PC-9 (cell line): ENCODE measurements around the gene PDE4C. TPM values are rescaled to one million over a fixed set of nuclear protein-coding genes. Genes with fewer than 3 reads are reported as not detected.

Experiments
- BruUV-seq: library from RNA; stranded (reverse); fragments of 400-500 nt; replicated peaks from 2 replicates; lab custom pipeline; 2021; lab: Mats Ljungman, UMichigan
- CTCF ChIA-PET: fragments of 300-600 bp; sonication (Branson Sonifier 250); formaldehyde crosslinking; loops from one replicate; lab custom pipeline; 2022; ENCODE audit warnings: antibody characterized with exemption; lab: Charles Lee
- POLR2A ChIA-PET: fragments of 300-600 bp; sonication (Branson Sonifier 250); formaldehyde crosslinking; loops from one replicate; lab custom pipeline; 2022; ENCODE audit warnings: antibody characterized with exemption; ENCODE audit not compliant: unreplicated experiment; lab: Charles Lee
- DNase-seq, 2 experiments: peaks; one replicate each; pipeline versions ENCODE4 v3.0.0 to v3.0.0-alpha.2; 2015 to 2022; ENCODE audit warnings: mixed read lengths in 1 of 2
- H2AFZ ChIP-seq: fragments of 200-600 bp; sonication (generic); 2 replicates; pipeline ENCODE4 v1.8.1; 2017; ENCODE audit warnings: antibody characterized with exemption
- H3F3A ChIP-seq: fragments of 200-600 bp; sonication (generic); 2 replicates; pipeline ENCODE4 v1.8.1; 2017; ENCODE audit warnings: antibody characterized with exemption, mild to moderate bottlenecking, low read depth; ENCODE audit not compliant: insufficient read depth
- H3K27ac ChIP-seq: fragments of 200-600 bp; sonication (generic); 2 replicates; pipeline ENCODE4 v1.6.1; 2016; ENCODE audit warnings: mixed run types
- H3K27me3 ChIP-seq: fragments of 200-600 bp; sonication (generic); 2 replicates; pipeline ENCODE4 v1.6.1; 2016; ENCODE audit warnings: low read depth, mixed run types; ENCODE audit not compliant: insufficient read depth
- H3K36me3 ChIP-seq: fragments of 200-600 bp; sonication (generic); 2 replicates; pipeline ENCODE4 v1.6.1; 2016; ENCODE audit warnings: low read depth, mixed run types
- H3K4me1 ChIP-seq: fragments of 200-600 bp; sonication (generic); replicated peaks from 2 replicates; pipeline ENCODE4 v1.6.1; 2016; ENCODE audit warnings: mixed run types; ENCODE audit not compliant: insufficient read depth
- H3K4me2 ChIP-seq: fragments of 200-600 bp; sonication (generic); 2 replicates; pipeline ENCODE4 v1.6.1; 2017; ENCODE audit warnings: mixed run types
- H3K4me3 ChIP-seq: fragments of 200-600 bp; sonication (generic); 2 replicates; pipeline ENCODE4 v1.6.1; 2016; ENCODE audit warnings: mixed run types
- H3K79me2 ChIP-seq: fragments of 200-600 bp; sonication (generic); 2 replicates; pipeline ENCODE4 v1.6.1; 2017; ENCODE audit warnings: low read depth, mixed run types
- H3K9me2 ChIP-seq: fragments of 200-600 bp; sonication (generic); 2 replicates; pipeline ENCODE4 v1.8.1; 2017; ENCODE audit warnings: mild to moderate bottlenecking; ENCODE audit not compliant: insufficient read depth
- H3K9me3 ChIP-seq: fragments of 200-600 bp; sonication (generic); 2 replicates; pipeline ENCODE4 v1.8.1; 2016; ENCODE audit warnings: low read depth; ENCODE audit not compliant: insufficient read depth
- H4K20me1 ChIP-seq: fragments of 200-600 bp; sonication (generic); 2 replicates; pipeline ENCODE4 v1.8.1; 2017; ENCODE audit not compliant: insufficient read depth
- EZH2 ChIP-seq: fragments of 200-600 bp; sonication (generic); IDR thresholded peaks from 2 replicates; pipeline ENCODE4 v1.8.0; 2017; ENCODE audit warnings: antibody characterized with exemption, low read depth
- intact Hi-C: fragments of 100-400 bp; cut with micrococcal nuclease; formaldehyde crosslinking; loops from one replicate; pipeline ENCODE4 v1.10.0; 2022; ENCODE audit not compliant: unreplicated experiment
- total RNA-seq: library from RNA; stranded (reverse); gene quantifications from 2 replicates; pipeline ENCODE4 v1.2.3, GENCODE V29; 2021
- TF ChIP-seq, protein P1 (sequence below): fragments of 200-600 bp; sonication (generic); conservative IDR thresholded peaks from 2 replicates; pipeline ENCODE4 v1.6.1; 2017; ENCODE audit warnings: mixed run types, antibody characterized with exemption, mild to moderate bottlenecking, moderate library complexity

PDE4C gene
- total RNA-seq, 1 experiment from 2014 or later = 2.2 TPM

GRCh38 chr19:18202778-18203407 is 23.3 kb downstream of the PDE4C start:
- H3K4me1 ChIP-seq = peaks cover 13% of the 10 kb centered on the region
- H3K27ac ChIP-seq = no peak overlapping the region
- no peaks in the 10 kb centered on the region for H3K9me2 ChIP-seq
- DNase-seq = peak in 1 of 2 experiments; percentile 11
- H3K27me3 ChIP-seq = no peaks in the 10 kb centered on the region
- peak overlapping the region; percentile 94 for H3K4me2 ChIP-seq
- BruUV-seq = no TSS peak
- no peaks in the 10 kb centered on the region for H4K20me1 ChIP-seq
- H3K79me2 ChIP-seq = no peaks in the 10 kb centered on the region
- CTCF ChIA-PET = no interaction called here
- H3K4me3 ChIP-seq = peak overlapping the region; percentile 66
- no peaks in the 10 kb centered on the region for H3K9me3 ChIP-seq
- intact Hi-C loops = no loop called here
- H2AFZ ChIP-seq = peak overlapping the region; percentile 74; the same call in 1 of the 2 replicates
- H3F3A ChIP-seq = peaks cover 8% of the 10 kb centered on the region; the same call in 1 of the 2 replicates
- POLR2A ChIA-PET = no interaction called here
- no peaks in the 10 kb centered on the region for H3K36me3 ChIP-seq
- no peak for TF ChIP-seq EZH2
- TF ChIP-seq, protein P1, sequence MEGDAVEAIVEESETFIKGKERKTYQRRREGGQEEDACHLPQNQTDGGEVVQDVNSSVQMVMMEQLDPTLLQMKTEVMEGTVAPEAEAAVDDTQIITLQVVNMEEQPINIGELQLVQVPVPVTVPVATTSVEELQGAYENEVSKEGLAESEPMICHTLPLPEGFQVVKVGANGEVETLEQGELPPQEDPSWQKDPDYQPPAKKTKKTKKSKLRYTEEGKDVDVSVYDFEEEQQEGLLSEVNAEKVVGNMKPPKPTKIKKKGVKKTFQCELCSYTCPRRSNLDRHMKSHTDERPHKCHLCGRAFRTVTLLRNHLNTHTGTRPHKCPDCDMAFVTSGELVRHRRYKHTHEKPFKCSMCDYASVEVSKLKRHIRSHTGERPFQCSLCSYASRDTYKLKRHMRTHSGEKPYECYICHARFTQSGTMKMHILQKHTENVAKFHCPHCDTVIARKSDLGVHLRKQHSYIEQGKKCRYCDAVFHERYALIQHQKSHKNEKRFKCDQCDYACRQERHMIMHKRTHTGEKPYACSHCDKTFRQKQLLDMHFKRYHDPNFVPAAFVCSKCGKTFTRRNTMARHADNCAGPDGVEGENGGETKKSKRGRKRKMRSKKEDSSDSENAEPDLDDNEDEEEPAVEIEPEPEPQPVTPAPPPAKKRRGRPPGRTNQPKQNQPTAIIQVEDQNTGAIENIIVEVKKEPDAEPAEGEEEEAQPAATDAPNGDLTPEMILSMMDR = peak; percentile 56; the same call in 1 of the 2 replicates

DNA sequence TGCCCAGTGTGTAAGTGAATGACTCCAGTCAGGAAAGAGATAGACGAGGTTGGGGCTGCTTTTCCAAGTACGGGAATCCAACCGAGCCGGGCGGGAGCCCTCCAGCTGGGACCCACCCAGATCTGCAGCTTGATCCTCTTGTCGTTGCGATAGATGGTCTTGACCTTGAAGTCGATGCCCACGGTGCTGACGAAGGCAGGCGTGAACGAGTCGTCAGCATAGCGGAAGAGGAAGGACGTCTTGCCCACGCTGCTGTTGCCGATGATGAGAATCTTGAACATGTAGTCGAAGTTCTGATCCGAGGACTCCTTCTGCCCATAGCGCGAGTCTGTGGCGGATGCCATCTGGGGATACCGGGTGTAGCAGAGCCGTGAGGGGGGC is 23.9 kb downstream of the PDE4C start:
- POLR2A ChIA-PET = no interaction called here

GRCh38 chr19:18198374-18198773 is 27.9 kb downstream of the PDE4C start:
- H3K27ac ChIP-seq = no peak overlapping the region
- H3K36me3 ChIP-seq = no peaks in the 10 kb centered on the region
- no peaks in the 10 kb centered on the region for H4K20me1 ChIP-seq
- POLR2A ChIA-PET = no interaction called here
- no peak for DNase-seq
- H3K9me3 ChIP-seq = no peaks in the 10 kb centered on the region
- intact Hi-C loops = no loop called here
- BruUV-seq = no TSS peak
- no peaks in the 10 kb centered on the region for H3K9me2 ChIP-seq
- H3K4me2 ChIP-seq = no peak overlapping the region
- H3K27me3 ChIP-seq = no peaks in the 10 kb centered on the region
- H3F3A ChIP-seq = peaks cover 6% of the 10 kb centered on the region; the same call in 1 of the 2 replicates
- peaks cover 13% of the 10 kb centered on the region for H3K4me1 ChIP-seq
- H2AFZ ChIP-seq = no peak overlapping the region
- TF ChIP-seq EZH2 = no peak
- TF ChIP-seq, protein P1 = no peak
- CTCF ChIA-PET = interaction anchor here (0.6 kb wide), 1 partner anchor 189 kb away, joined by 5 read pairs; no protein-coding TSS in a partner anchor
- H3K4me3 ChIP-seq = no peak overlapping the region
- H3K79me2 ChIP-seq = peaks cover 12% of the 10 kb centered on the region

More for the DNA sequence above, 23.9 kb downstream of the PDE4C start:
- H4K20me1 ChIP-seq = no peaks in the 10 kb centered on the region
- H3F3A ChIP-seq = peaks cover 6% of the 10 kb centered on the region; the same call in 1 of the 2 replicates
- H3K36me3 ChIP-seq = no peaks in the 10 kb centered on the region
- H2AFZ ChIP-seq = no peak overlapping the region
- H3K27ac ChIP-seq = no peak overlapping the region
- CTCF ChIA-PET = no interaction called here
- intact Hi-C loops = no loop called here
- DNase-seq = no peak
- H3K27me3 ChIP-seq = no peaks in the 10 kb centered on the region
- no TSS peak for BruUV-seq
- no peaks in the 10 kb centered on the region for H3K9me2 ChIP-seq
- no peaks in the 10 kb centered on the region for H3K79me2 ChIP-seq
- H3K4me3 ChIP-seq = no peak overlapping the region
- H3K4me1 ChIP-seq = peaks cover 13% of the 10 kb centered on the region
- H3K9me3 ChIP-seq = no peaks in the 10 kb centered on the region
- H3K4me2 ChIP-seq = no peak overlapping the region
- TF ChIP-seq, protein P1 = no peak
- no peak for TF ChIP-seq EZH2
